GM18502 (cell line): ENCODE data around the gene SMIM31.

Source experiments
- ATAC-seq: cut with Tn5 transposase; IDR thresholded peaks from one replicate; pipeline ENCODE4 v1.9.1; 2021; ENCODE audit warnings: mild to moderate bottlenecking; ENCODE audit not compliant: unreplicated experiment, poor library complexity

SMIM31 gene

GRCh38 chr4:164780839-164781238 lies 26.9 kb downstream of the SMIM31 start:
- no peak for ATAC-seq

GRCh38 chr4:164783976-164784375 lies 30.0 kb downstream of the SMIM31 start:
- ATAC-seq, result no peak

- no peak for ATAC-seq
Measured at GRCh38 chr4:164789047-164789446, 35.1 kb downstream of the SMIM31 start.

GRCh38 chr4:164790249-164790648 lies 36.3 kb downstream of the SMIM31 start:
- ATAC-seq, result no peak

GRCh38 chr4:164799410-164799809 lies 45.5 kb downstream of the SMIM31 start:
- ATAC-seq, result no peak

- ATAC-seq, result no peak
Measured at GRCh38 chr4:164800786-164801185, 46.9 kb downstream of the SMIM31 start.

- no peak for ATAC-seq
Measured at GRCh38 chr4:164802301-164802901, 48.5 kb downstream of the SMIM31 start.

GRCh38 chr4:164803702-164804101 lies 49.8 kb downstream of the SMIM31 start:
- no peak for ATAC-seq

- no peak for ATAC-seq
Measured at GRCh38 chr4:164807611-164808010, 53.7 kb downstream of the SMIM31 start.

GRCh38 chr4:164813554-164813953 lies 59.6 kb downstream of the SMIM31 start:
- ATAC-seq, result no peak

GRCh38 chr4:164815711-164816110 lies 61.8 kb downstream of the SMIM31 start:
- ATAC-seq, result no peak

- no peak for ATAC-seq
Measured at GRCh38 chr4:164819366-164819765, 65.4 kb downstream of the SMIM31 start.

- ATAC-seq, result no peak
Measured at GRCh38 chr4:164821711-164822110, 67.8 kb downstream of the SMIM31 start.

GRCh38 chr4:164824581-164824980 lies 70.7 kb downstream of the SMIM31 start:
- ATAC-seq, result no peak

- no peak for ATAC-seq
Measured at GRCh38 chr4:164828955-164829354, 75.0 kb downstream of the SMIM31 start.

GRCh38 chr4:164846566-164846965 lies 92.6 kb downstream of the SMIM31 start:
- ATAC-seq, result no peak

- ATAC-seq, result no peak
Measured at GRCh38 chr4:164847016-164847415, 93.1 kb downstream of the SMIM31 start.

GRCh38 chr4:164847967-164848649 lies 94.2 kb downstream of the SMIM31 start:
- ATAC-seq, result no peak
